GM21619 (cell line): ENCODE measurements around the gene CEP44.

Experiments
- ATAC-seq: cut with Tn5 transposase; IDR thresholded peaks from one replicate; pipeline ENCODE4 v1.9.1; 2021; ENCODE audit not compliant: unreplicated experiment

CEP44 gene

GRCh38 chr4:174381440-174381800 lies 97.7 kb downstream of the CEP44 start:
- no peak for ATAC-seq
